ENCODE data around the gene ISOC2. TPM values are rescaled to one million over a fixed set of nuclear protein-coding genes. Genes with fewer than 3 reads are reported as not detected.
"Not testable (repeated sequence)": the region's sequence is repeated elsewhere in the genome, so short reads cannot be mapped to it uniquely, and the experiment has no call there.

Gene ISOC2
- 10 to 100 TPM; 13.7 to 16.8 TPM for total RNA-seq

DNA sequence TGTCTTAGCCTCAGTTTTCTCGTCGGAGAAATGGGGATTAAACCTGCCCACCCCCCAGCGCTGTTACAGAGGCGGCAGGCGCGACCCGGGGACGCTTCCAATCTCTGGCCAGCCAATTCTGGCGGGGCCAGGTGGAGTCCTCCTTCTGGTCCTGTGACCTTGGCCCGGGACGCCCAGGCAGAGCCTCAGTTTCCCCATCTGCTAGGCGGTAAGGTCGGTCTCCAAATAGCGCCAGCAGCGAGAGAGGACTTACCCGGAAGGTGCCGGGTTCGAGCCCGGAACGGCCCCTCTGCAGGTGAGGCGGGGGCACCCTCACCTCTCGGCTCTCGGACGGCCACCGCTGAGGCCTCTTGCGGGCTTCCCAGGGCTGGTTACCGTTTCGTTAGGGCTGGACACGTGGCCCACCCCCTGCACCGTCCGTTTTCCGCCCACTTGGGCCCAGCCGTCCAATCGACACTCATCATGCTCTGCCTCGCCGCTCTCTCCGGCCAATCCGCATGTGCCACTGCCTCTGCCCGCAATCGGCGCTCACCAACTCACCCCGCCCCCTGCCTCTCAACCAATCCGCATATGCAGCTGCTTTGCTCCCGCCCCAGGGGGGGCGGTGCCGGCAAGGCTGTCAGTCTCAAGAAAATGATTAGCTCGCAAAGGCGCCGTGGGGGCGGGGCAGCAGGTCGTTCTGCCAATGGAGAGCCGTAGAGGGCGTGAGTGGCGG lies at the start of gene ISOC2:
Gene ISOC2, minus strand, starts transcription at position 384 of the 715 bp plus-strand sequence. CDS start 5,156 bp downstream, outside the sequence.
- POLR2A ChIA-PET = interaction anchor here (0.6 to 1.2 kb wide), 12 partner anchors 15 to 207 kb away, joined by 3 to 18 read pairs (median 4); partner anchors contain the start of genes FIZ1, KMT5C, TMEM238 and U2AF2
- peak within 1 kb of the TSS; percentile 95 for H3K27ac Mint-ChIP-seq
- H3K4me1 Mint-ChIP-seq = peaks cover 15% of the 10 kb centered on the region
- H3K9me3 Mint-ChIP-seq = no peaks in the 10 kb centered on the region
- H3K4me3 Mint-ChIP-seq = peak within 1 kb of the TSS; percentile 94
- peaks cover 4% of the 10 kb centered on the region for H3K27me3 Mint-ChIP-seq
- ATAC-seq (ENCODE audit: low read depth) (peak; percentile 98), DNase-seq (peak; percentile 100)
- H3K36me3 Mint-ChIP-seq = no peaks in the 10 kb centered on the region

DNA sequence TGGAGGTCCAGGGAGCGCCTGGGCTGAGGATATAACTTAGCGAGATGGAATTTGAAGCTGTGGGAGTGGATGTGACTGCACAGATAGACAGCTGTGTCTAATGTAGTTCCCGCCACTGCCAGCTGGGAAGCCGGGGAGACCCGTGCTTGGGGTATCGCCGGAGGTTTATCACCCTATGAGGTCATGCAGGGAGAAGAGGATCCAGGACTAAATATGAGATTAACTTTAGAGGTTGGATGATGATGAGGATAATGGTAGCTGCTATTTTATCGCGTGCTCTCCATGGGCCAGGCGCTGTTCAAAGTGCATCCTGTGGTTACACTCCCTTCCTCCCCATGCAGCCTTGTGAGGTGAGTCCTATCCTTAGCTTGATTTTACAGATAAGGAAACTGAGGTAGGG lies 46.7 kb upstream of the ISOC2 start:
- POLR2A ChIA-PET = no interaction called here
- no peak overlapping the region for H3K4me3 Mint-ChIP-seq
- H3K36me3 Mint-ChIP-seq = peaks cover 5% of the 10 kb centered on the region
- no peak overlapping the region for H3K27ac Mint-ChIP-seq
- ATAC-seq (ENCODE audit: low read depth) (no peak), DNase-seq (no peak)
- peaks cover 2% of the 10 kb centered on the region for H3K9me3 Mint-ChIP-seq
- H3K27me3 Mint-ChIP-seq = peaks cover 12% of the 10 kb centered on the region
- H3K4me1 Mint-ChIP-seq = peaks cover 7% of the 10 kb centered on the region

DNA sequence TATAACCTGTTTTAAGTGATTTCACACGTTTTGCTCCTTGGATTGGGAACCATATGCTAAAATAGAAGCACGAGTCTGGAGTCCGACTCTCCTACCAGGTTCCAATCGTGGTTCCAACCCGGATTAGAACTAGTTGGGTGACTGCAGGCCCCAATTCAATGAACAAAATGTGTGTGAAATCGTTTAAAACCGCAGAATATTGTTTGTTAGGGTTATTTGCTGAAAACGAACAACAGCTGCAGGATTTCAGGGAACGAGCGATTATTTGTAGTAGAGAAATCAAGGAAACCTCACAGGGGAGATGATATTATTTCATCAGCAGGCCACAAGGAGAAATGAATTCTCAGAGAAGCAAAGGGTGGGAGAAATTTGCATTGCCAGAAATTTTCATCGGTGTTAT lies 43.5 kb upstream of the ISOC2 start:
- Mint-ChIP-seq H3K36me3 (peaks cover 9% of the 10 kb centered on the region), H3K4me3 (no peak overlapping the region), H3K27ac (no peak overlapping the region), H3K9me3 (peaks cover 2% of the 10 kb centered on the region), H3K27me3 (peaks cover 6% of the 10 kb centered on the region), H3K4me1 (peaks cover 15% of the 10 kb centered on the region)
- POLR2A ChIA-PET = interaction anchor here (1.5 kb wide), 1 partner anchor 30 kb away, joined by 4 read pairs; no protein-coding TSS in a partner anchor
- ATAC-seq (ENCODE audit: low read depth) (no peak), DNase-seq (no peak)

DNA sequence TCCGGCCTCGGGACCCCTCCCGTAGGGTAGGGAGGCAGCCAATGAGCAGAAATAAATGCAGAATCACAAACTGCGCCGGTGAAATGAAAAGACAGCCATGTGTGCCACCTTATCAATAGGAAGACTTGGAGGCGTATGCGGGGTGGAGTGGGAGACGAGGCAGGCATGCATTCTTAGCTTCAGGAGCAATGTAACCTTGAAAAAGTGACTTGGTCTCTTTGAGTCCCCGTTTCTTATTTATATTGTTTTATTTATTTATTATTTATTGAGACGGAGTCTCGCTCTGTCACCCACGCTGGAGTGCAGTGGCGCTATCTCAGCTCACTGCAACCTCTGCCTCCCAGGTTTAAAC lies 42.8 kb upstream of the ISOC2 start:
- POLR2A ChIA-PET = interaction anchor here (0.6 to 1.5 kb wide), 14 partner anchors 19 to 251 kb away, joined by 3 to 11 read pairs (median 4); partner anchors contain the start of genes ISOC2, NAT14, UBE2S and ZNF628
- H3K27me3 Mint-ChIP-seq = peaks cover 6% of the 10 kb centered on the region
- ATAC-seq (ENCODE audit: low read depth) (no peak), DNase-seq (no peak)
- peak overlapping the region; percentile 73 for H3K4me3 Mint-ChIP-seq
- peaks cover 9% of the 10 kb centered on the region for H3K36me3 Mint-ChIP-seq
- H3K9me3 Mint-ChIP-seq = peaks cover 2% of the 10 kb centered on the region
- no peak overlapping the region for H3K27ac Mint-ChIP-seq
- H3K4me1 Mint-ChIP-seq = peaks cover 15% of the 10 kb centered on the region

DNA sequence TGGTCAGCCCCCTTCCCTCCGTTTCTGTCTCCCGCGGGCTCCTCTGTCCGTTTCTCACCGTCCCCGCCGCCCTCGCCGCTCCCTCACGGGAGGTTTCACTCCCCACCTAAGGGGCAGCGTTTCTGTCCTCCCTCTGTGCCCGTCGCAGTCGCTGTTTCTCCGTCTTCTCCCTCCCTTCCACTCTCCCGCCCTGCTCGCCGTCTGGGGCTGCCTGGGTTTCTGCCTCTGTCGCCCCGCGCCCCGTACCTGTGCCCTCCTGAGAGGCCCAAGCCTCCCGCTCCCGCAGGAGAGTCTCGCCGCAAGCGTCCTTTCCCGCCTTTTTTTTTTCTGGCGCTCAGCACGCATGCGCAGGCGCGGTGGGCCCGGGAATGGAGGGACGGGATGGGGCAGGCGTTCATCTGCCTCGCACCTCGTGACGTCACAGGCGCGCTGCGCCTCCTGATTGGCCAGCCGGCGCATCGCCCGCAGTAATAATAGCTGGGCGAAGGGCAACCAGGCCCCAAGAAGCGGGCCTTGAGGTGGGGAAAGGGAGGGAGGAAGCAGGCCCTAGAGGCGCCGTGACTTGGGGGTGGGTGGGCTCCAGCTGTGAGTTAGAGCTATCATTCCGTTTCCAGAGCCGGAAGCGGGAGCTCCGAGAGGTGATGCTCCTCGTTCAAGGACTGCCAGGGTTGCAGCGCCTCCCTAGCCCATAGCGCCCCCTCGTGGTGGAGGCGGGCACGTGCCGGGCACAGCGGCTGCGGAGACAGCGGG lies 42.2 kb upstream of the ISOC2 start:
- H3K4me1 Mint-ChIP-seq = peaks cover 15% of the 10 kb centered on the region
- peaks cover 3% of the 10 kb centered on the region for H3K27me3 Mint-ChIP-seq
- peak overlapping the region; percentile 73 for H3K4me3 Mint-ChIP-seq
- peaks cover 2% of the 10 kb centered on the region for H3K9me3 Mint-ChIP-seq
- peak; percentile 96 for DNase-seq
- H3K36me3 Mint-ChIP-seq = peaks cover 9% of the 10 kb centered on the region
- ATAC-seq (ENCODE audit: low read depth) = peak; percentile 96
- peak overlapping the region; percentile 77 for H3K27ac Mint-ChIP-seq
- POLR2A ChIA-PET = interaction anchor here (0.6 to 1.5 kb wide), 15 partner anchors 18 to 250 kb away, joined by 3 to 11 read pairs (median 3); partner anchors contain the start of genes ISOC2, NAT14, UBE2S and ZNF628

DNA sequence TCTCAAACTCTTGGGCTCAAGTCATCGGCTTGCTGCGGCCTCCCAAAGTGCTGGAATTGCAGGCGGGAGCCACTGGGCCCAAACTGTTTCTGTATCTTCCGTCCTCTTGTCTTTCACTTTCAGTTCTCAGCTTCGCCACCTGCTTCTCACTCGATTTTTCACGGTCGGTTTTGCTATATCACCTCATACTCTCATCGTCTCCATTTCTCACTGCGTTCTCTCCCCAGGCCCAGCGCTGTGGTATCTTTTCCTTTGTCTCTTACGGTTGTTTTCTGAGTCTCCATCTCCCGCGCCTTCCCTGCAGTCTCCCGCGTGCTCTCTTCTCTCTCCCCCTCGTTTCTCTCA lies 41.7 kb upstream of the ISOC2 start:
- POLR2A ChIA-PET = interaction anchor here (0.7 to 1.3 kb wide), 5 partner anchors 18 to 103 kb away, joined by 3 to 11 read pairs (median 3); partner anchors contain the start of genes FIZ1, NAT14, UBE2S and ZNF865
- peaks cover 9% of the 10 kb centered on the region for H3K36me3 Mint-ChIP-seq
- H3K4me3 Mint-ChIP-seq = peak overlapping the region; percentile 73
- peaks cover 2% of the 10 kb centered on the region for H3K9me3 Mint-ChIP-seq
- ATAC-seq (ENCODE audit: low read depth) = no peak
- no peak for DNase-seq
- H3K4me1 Mint-ChIP-seq = peaks cover 15% of the 10 kb centered on the region
- peaks cover 3% of the 10 kb centered on the region for H3K27me3 Mint-ChIP-seq
- H3K27ac Mint-ChIP-seq = peak overlapping the region; percentile 77

GRCh38 chr19:55502197-55502952 lies 40.9 kb upstream of the ISOC2 start:
- DNase-seq (no peak), ATAC-seq (ENCODE audit: low read depth) (no peak)
- Mint-ChIP-seq H3K27ac (peak overlapping the region; percentile 29), H3K27me3 (no peaks in the 10 kb centered on the region), H3K36me3 (peaks cover 9% of the 10 kb centered on the region), H3K4me3 (no peak overlapping the region), H3K4me1 (peaks cover 15% of the 10 kb centered on the region), H3K9me3 (peaks cover 2% of the 10 kb centered on the region)
- POLR2A ChIA-PET = interaction anchor here (0.7 kb wide), 1 partner anchor 97 kb away, joined by 3 read pairs; the partner anchor contains the start of gene FIZ1

GRCh38 chr19:55500368-55500952 lies 39.0 kb upstream of the ISOC2 start:
- no peak for ATAC-seq (ENCODE audit: low read depth)
- POLR2A ChIA-PET = interaction anchor here (1.0 kb wide), 1 partner anchor 131 kb away, joined by 3 read pairs; no protein-coding TSS in a partner anchor
- Mint-ChIP-seq H3K4me1 (peaks cover 15% of the 10 kb centered on the region), H3K9me3 (peaks cover 2% of the 10 kb centered on the region), H3K36me3 (peaks cover 9% of the 10 kb centered on the region), H3K27ac (no peak overlapping the region), H3K4me3 (no peak overlapping the region), H3K27me3 (no peaks in the 10 kb centered on the region)
- DNase-seq = no peak

- POLR2A ChIA-PET = interaction anchor here (2.0 kb wide), 1 partner anchor 22 kb away, joined by 5 read pairs; the partner anchor contains the start of gene ZNF628
- Mint-ChIP-seq H3K27ac (no peak overlapping the region), H3K36me3 (peaks cover 6% of the 10 kb centered on the region), H3K4me3 (no peak overlapping the region), H3K9me3 (peaks cover 2% of the 10 kb centered on the region), H3K4me1 (peaks cover 11% of the 10 kb centered on the region), H3K27me3 (peaks cover 2% of the 10 kb centered on the region)
- ATAC-seq (ENCODE audit: low read depth) = no peak
- no peak for DNase-seq
Measured at GRCh38 chr19:55498246-55498840, 36.9 kb upstream of the ISOC2 start.

DNA sequence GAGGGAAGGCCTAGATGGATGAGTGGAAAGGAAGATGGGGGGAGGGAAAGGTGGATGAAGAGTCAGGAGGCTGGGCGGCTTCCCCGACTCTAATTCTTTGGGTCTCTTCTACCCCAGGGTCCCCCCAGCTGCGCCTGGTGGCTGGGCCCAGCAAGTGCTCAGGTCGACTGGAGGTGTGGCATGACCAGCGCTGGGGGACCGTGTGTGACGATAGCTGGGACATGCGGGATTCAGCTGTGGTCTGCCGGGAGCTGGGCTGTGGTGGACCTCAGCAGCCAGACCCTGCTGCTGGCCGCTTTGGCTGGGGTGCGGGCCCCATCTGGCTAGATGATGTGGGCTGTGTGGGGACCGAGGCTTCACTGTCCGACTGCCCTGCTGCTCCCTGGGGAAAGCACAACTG lies 36.3 kb upstream of the ISOC2 start:
- peaks cover 8% of the 10 kb centered on the region for H3K4me1 Mint-ChIP-seq
- ATAC-seq (ENCODE audit: low read depth) (no peak), DNase-seq (no peak)
- POLR2A ChIA-PET = no interaction called here
- no peak overlapping the region for H3K27ac Mint-ChIP-seq
- H3K36me3 Mint-ChIP-seq = peaks cover 4% of the 10 kb centered on the region
- peaks cover 2% of the 10 kb centered on the region for H3K27me3 Mint-ChIP-seq
- no peak overlapping the region for H3K4me3 Mint-ChIP-seq
- H3K9me3 Mint-ChIP-seq = no peaks in the 10 kb centered on the region

DNA sequence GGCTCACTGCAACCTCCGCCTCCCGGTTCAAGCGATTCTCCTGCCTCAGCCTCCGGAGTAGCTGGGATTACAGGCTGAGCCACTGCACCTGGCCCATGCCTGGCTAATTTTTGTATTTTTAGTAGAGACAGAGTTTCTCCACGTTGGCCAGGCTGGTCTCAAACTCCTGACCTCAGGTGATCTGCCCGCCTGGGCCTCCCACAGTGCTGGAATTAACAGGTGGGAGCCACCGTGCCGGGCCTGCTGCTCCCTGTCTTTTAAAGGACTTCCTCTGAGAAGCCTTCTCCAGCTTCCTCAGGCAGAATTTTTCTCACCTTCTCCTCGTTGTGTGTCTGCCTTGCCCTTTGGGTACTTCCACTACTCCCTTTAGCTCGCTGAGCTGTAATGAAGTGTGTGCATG lies 35.4 kb upstream of the ISOC2 start:
- H3K9me3 Mint-ChIP-seq; ATAC-seq (ENCODE audit: low read depth); H3K4me1 Mint-ChIP-seq; H3K4me3 Mint-ChIP-seq; DNase-seq; H3K27ac Mint-ChIP-seq; H3K27me3 Mint-ChIP-seq; POLR2A ChIA-PET; H3K36me3 Mint-ChIP-seq: not testable (repeated sequence)

DNA sequence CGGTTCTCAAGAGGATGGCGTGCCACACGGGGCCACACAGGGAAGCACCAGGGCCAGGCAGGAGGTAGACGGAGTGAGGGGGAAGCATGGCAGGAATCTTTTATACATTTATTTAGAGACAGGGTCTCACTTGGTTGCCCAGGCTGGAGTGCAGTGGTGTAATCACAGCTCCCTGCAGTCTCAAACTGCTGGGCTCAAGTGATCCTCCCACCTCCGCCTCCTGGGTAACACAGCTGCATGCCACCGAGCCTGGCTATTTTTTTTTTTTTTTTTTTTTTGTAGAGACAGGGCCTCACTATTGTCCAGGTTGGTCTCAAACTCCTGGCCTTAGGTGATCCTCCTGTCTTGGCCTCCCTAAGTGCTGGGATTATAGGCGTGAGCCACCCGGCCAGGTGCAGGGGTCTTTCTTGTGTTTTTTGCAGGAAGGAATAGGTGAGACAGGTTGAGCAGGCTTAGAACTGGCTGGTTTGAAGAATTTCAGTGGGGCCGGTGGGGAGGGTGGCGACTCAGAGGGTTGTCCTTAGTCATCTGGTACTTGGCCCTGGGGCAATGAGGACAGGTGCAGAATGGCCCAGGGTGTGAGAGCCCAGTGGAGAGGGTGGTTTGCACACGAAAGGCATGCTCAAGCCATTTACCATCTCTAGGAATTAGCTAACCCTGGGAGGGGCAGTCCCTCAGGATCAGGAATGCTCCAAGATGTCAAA lies 34.4 kb upstream of the ISOC2 start:
- Mint-ChIP-seq H3K36me3 (no peaks in the 10 kb centered on the region), H3K27ac (no peak overlapping the region), H3K4me3 (no peak overlapping the region), H3K4me1 (no peaks in the 10 kb centered on the region), H3K9me3 (no peaks in the 10 kb centered on the region), H3K27me3 (peaks cover 6% of the 10 kb centered on the region)
- DNase-seq (no peak), ATAC-seq (ENCODE audit: low read depth) (no peak)
- POLR2A ChIA-PET = no interaction called here
